GM23248 (cell line): ENCODE measurements around the gene RUNX1. TPM values are rescaled to one million over a fixed set of nuclear protein-coding genes. Genes with fewer than 3 reads are reported as not detected.
A peak's percentile ranks its signal among the peaks of the same experiment; 100 is the strongest.

Experiments
- DNase-seq: peaks from one replicate; pipeline ENCODE4 v3.0.0-alpha.2; 2015
- H2AFZ ChIP-seq: fragments of 200-600 bp; sonication (generic); 2 replicates; pipeline ENCODE4 v1.6.1; 2016; ENCODE audit warnings: antibody characterized with exemption
- H3F3A ChIP-seq: fragments of 200-600 bp; sonication (generic); 2 replicates; pipeline ENCODE4 v1.6.1; 2016; ENCODE audit warnings: mild to moderate bottlenecking, antibody characterized with exemption, mixed run types; ENCODE audit not compliant: insufficient read depth
- H3K27ac ChIP-seq: fragments of 200-600 bp; sonication (generic); 2 replicates; pipeline ENCODE4 v1.5.1; 2016; ENCODE audit warnings: mild to moderate bottlenecking
- H3K27me3 ChIP-seq: fragments of 200-600 bp; sonication (generic); replicated peaks from 2 replicates; pipeline ENCODE4 v1.6.1; 2016; ENCODE audit warnings: mild to moderate bottlenecking; ENCODE audit not compliant: insufficient read depth
- H3K36me3 ChIP-seq: fragments of 200-600 bp; sonication (generic); 2 replicates; pipeline ENCODE4 v1.6.1; 2016; ENCODE audit warnings: low read depth, mild to moderate bottlenecking
- H3K4me1 ChIP-seq: fragments of 200-600 bp; sonication (generic); 2 replicates; pipeline ENCODE4 v1.6.1; 2016; ENCODE audit warnings: mild to moderate bottlenecking; ENCODE audit not compliant: insufficient read depth
- H3K4me2 ChIP-seq: fragments of 200-600 bp; sonication (generic); one replicate; pipeline ENCODE4 v1.6.1; 2016; ENCODE audit warnings: mild to moderate bottlenecking; ENCODE audit not compliant: unreplicated experiment
- H3K4me3 ChIP-seq: fragments of 200-600 bp; sonication (generic); 2 replicates; pipeline ENCODE4 v1.5.1; 2016; ENCODE audit warnings: mild to moderate bottlenecking
- H3K79me2 ChIP-seq: fragments of 200-600 bp; sonication (generic); 2 replicates; pipeline ENCODE4 v1.6.1; 2016; ENCODE audit warnings: mild to moderate bottlenecking; ENCODE audit not compliant: insufficient read depth
- H3K9ac ChIP-seq: fragments of 200-600 bp; sonication (generic); 2 replicates; pipeline ENCODE4 v1.6.1; 2016; ENCODE audit warnings: mild to moderate bottlenecking
- H3K9me2 ChIP-seq: fragments of 200-600 bp; sonication (generic); 2 replicates; pipeline ENCODE4 v1.6.1; 2016; ENCODE audit warnings: mixed run types, mild to moderate bottlenecking, moderate library complexity; ENCODE audit not compliant: insufficient read depth
- H3K9me3 ChIP-seq: fragments of 200-600 bp; sonication (generic); one replicate; pipeline ENCODE4 v1.6.1; 2017; ENCODE audit warnings: low read depth
- H4K20me1 ChIP-seq: fragments of 200-600 bp; sonication (generic); 2 replicates; pipeline ENCODE4 v1.6.0; 2016; ENCODE audit not compliant: insufficient read depth
- EZH2 ChIP-seq: fragments of 200-600 bp; sonication (generic); IDR thresholded peaks from 2 replicates; pipeline ENCODE4 v1.6.1; 2018; ENCODE audit warnings: antibody characterized with exemption, mild to moderate bottlenecking; ENCODE audit not compliant: insufficient read depth, poor library complexity, severe bottlenecking
- EZH2phosphoT487 ChIP-seq: fragments of 200-600 bp; sonication (generic); IDR thresholded peaks from 2 replicates; pipeline ENCODE4 v1.6.1; 2018; ENCODE audit warnings: antibody characterized with exemption, moderate library complexity, mild to moderate bottlenecking, low read depth; ENCODE audit not compliant: insufficient read depth
- WGBS, 2 experiments: methylation state at CpG; one replicate each; pipeline ENCODE4 v1.1.6; 2015 to 2017; ENCODE audit warnings: low lambda C conversion rate in 2 of 2, low coverage in 1 of 2; ENCODE audit errors: missing lambda C conversion rate in 2 of 2; 5-methylcytosine and 5-hydroxymethylcytosine counted together
- in situ Hi-C: fragments of 300-500 bp; cut with MboI; formaldehyde crosslinking; loops from 2 replicates; pipeline ENCODE4 v1.15.0; 2020
- polyA plus RNA-seq: library from polyadenylated mRNA; unstranded; fragments of >200 nt; fragmentation: Nextera tagmentation; extraction: Ambion mirVana; gene quantifications from 2 replicates; pipeline ENCODE4 v1.2.1, GENCODE V29; 2016
- total RNA-seq: library from RNA; depleted of rRNA; stranded (reverse); fragments of >200 nt; shearing (Covaris generic); gene quantifications from 2 replicates; pipeline ENCODE4 v1.2.3, GENCODE V29; 2014

Gene RUNX1
- total and polyA plus RNA-seq, 2 experiments from 2014 or later: 21.3 to 32.6 TPM

DNA sequence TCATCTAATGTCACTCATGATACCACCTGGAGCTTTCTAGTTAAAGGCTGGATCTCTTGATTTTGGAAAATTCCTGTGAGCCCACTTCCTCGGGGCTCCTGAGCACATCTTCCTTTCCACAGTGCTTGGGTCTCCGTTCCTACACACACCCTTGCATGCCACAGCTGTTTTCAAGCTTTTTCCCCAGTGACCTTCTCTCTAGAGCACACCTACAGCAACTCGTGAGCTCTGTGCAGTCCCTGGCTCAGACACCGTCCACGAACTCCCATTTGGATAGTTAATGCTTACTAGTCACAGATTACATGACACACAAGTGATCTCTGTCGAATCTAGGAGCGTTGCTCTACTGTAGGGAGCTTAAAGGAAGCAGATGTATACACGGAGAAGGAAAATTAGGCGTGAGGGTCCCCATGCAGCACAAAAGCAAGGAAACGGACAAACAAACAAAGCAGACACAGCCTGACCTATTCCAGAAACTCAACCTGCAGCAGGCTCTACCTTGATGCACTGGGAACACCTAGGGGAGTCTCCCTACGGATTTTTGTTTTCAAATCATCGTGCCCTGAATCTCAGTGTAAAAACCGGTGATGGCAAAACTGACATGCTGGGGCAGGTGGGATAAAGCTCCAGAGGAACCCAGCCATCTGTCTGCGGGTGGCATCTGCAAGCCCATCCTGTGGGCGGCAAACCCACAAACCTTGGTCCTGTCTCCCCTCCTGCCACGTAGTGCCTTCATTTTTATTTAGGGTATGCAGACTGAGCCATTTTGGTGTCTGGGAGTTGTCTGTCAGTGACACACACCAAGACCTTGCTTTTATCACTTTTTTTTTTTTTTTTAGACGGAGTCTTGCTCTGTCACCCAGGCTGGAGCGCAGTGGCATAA lies 177.8 kb downstream of the RUNX1 start:
- Histone ChIP-seq H3K9me3 (no peaks in the 10 kb centered on the region), H3K27ac (peak overlapping the region; percentile 48; the same call in 1 of the 2 replicates), H4K20me1 (peaks cover 21% of the 10 kb centered on the region), H3K79me2 (peaks cover 100% of the 10 kb centered on the region), H3K27me3 (no peaks in the 10 kb centered on the region), H3K4me1 (peaks cover 32% of the 10 kb centered on the region), H3K9me2 (no peaks in the 10 kb centered on the region), H3K4me2 (no peak overlapping the region), H2AFZ (no peak overlapping the region), H3K4me3 (no peak overlapping the region), H3K36me3 (peaks cover 85% of the 10 kb centered on the region), H3F3A (peaks cover 85% of the 10 kb centered on the region), H3K9ac (no peak overlapping the region)
- DNase-seq: no peak
- in situ Hi-C loops: no loop called here
- no peak for TF ChIP-seq EZH2phosphoT487
- no peak for TF ChIP-seq EZH2
- WGBS, 2 experiments: 94% methylated on average over 18 of the region's 18 CpGs

DNA sequence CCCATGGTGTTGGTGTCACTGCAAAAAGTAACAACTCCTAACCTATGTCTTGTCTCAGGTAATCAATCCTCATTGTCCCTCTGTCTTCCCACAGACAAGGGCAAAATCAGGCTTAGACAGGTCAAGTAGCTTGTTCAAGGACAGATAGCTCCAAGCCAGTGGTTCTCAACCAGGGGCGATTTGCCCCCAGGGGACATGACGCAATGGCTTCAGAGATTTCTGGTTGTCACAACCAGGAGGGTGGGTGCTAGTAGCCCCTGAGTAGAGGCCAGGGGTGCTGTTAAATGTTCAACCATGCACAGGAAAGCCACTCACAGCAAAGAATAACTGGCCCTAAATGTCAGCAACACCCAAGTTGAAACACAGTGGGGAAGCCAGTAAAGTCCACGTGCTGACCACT lies 178.9 kb downstream of the RUNX1 start:
- Histone ChIP-seq H3K36me3 (peaks cover 85% of the 10 kb centered on the region), H3K4me2 (peak overlapping the region; percentile 22), H3K27ac (peak overlapping the region; percentile 48), H3K9me2 (no peaks in the 10 kb centered on the region), H3K9ac (peak overlapping the region; percentile 31), H3K79me2 (peaks cover 100% of the 10 kb centered on the region), H3K4me3 (no peak overlapping the region), H3K4me1 (peaks cover 25% of the 10 kb centered on the region), H3K27me3 (no peaks in the 10 kb centered on the region), H3K9me3 (no peaks in the 10 kb centered on the region), H2AFZ (no peak overlapping the region), H3F3A (peaks cover 85% of the 10 kb centered on the region), H4K20me1 (peaks cover 19% of the 10 kb centered on the region)
- no peak for DNase-seq
- TF ChIP-seq EZH2 (no peak), EZH2phosphoT487 (no peak)
- in situ Hi-C loops: no loop called here
- whole genome bisulfite sequencing, 2 experiments: 90 to 93% methylated on average over 3 of the region's 3 CpGs

DNA sequence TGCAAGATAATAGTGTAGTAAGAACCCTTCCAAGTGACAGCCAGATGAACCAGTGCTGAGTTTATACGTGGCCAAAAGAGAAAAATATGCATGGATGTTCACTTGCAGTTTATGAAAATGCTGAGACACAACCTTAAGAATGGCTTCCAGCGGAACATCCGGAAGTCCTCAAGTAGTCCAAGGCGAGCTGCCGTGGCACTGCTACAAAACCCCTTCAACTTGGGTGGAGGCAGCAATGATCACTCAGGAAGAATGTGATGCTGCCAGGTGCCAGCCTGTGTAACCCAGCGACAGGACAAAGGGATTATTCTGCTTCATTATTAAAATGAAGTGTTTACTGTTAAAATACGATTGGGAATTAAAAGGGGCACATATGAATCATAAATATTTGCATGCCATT lies 179.6 kb downstream of the RUNX1 start:
- TF ChIP-seq EZH2: no peak
- no peak for TF ChIP-seq EZH2phosphoT487
- H3K27me3 ChIP-seq: no peaks in the 10 kb centered on the region
- H3K4me3 ChIP-seq: no peak overlapping the region
- H3K9me2 ChIP-seq: no peaks in the 10 kb centered on the region
- H3K9ac ChIP-seq: peak overlapping the region; percentile 31
- H4K20me1 ChIP-seq: peaks cover 25% of the 10 kb centered on the region
- H3K9me3 ChIP-seq: no peaks in the 10 kb centered on the region
- in situ Hi-C loops: no loop called here
- peak overlapping the region; percentile 22 for H3K4me2 ChIP-seq
- no peak overlapping the region for H2AFZ ChIP-seq
- peak; percentile 43 for DNase-seq
- H3K27ac ChIP-seq: peak overlapping the region; percentile 48
- peaks cover 85% of the 10 kb centered on the region for H3F3A ChIP-seq
- 33 to 42% methylated on average over 7 of the region's 7 CpGs for WGBS, 2 experiments
- H3K36me3 ChIP-seq: peaks cover 85% of the 10 kb centered on the region
- peaks cover 100% of the 10 kb centered on the region for H3K79me2 ChIP-seq
- peaks cover 22% of the 10 kb centered on the region for H3K4me1 ChIP-seq

DNA sequence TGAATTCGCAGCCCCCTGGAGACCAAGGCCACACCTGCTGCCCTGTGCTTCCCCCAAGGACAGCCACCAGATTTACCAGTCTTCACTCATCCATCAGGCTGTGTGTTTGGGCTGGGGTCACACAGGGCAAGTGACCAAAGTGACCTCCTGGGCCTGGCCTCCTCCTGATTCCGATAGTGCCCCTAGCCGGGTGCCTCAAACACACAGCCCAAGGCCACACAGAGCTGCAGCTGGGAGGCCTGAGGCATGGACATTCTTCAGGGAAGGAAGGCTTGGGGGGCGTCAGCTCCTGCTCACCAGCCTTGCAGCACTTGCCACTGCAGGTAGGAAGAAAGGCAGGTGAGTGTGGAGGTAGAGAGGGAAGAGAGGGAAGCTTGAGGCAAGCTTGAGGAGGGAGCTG lies 181.3 kb downstream of the RUNX1 start:
- peaks cover 100% of the 10 kb centered on the region for H3K79me2 ChIP-seq
- H3K4me1 ChIP-seq: peaks cover 35% of the 10 kb centered on the region
- H3K27me3 ChIP-seq: no peaks in the 10 kb centered on the region
- no peak for DNase-seq
- H3F3A ChIP-seq: peaks cover 91% of the 10 kb centered on the region
- no peak overlapping the region for H3K4me3 ChIP-seq
- no peaks in the 10 kb centered on the region for H3K9me3 ChIP-seq
- in situ Hi-C loops: no loop called here
- H3K36me3 ChIP-seq: peaks cover 85% of the 10 kb centered on the region
- 0 out of 2 replicates have a peak overlapping the region, but pooled peaks have one; percentile 6 for H3K27ac ChIP-seq
- TF ChIP-seq EZH2phosphoT487: no peak
- no peak overlapping the region for H3K9ac ChIP-seq
- no peak overlapping the region for H2AFZ ChIP-seq
- no peaks in the 10 kb centered on the region for H3K9me2 ChIP-seq
- WGBS, 2 experiments: 98 to 100% methylated on average over 4 of the region's 4 CpGs
- peaks cover 30% of the 10 kb centered on the region for H4K20me1 ChIP-seq
- no peak overlapping the region for H3K4me2 ChIP-seq
